Adrenal gland (tissue), 12 donors: ENCODE data around the gene MAP7D2. TPM values are rescaled to one million over a fixed set of nuclear protein-coding genes. Genes with fewer than 3 reads are reported as not detected.

Experiments
- DNase-seq, 7 donors: peaks; one replicate each; pipeline ENCODE4 v3.0.0-alpha.2; 2019 to 2020
- H3K27ac ChIP-seq, 5 donors: fragments of 200-600 bp; sonication (generic) in 4 of 5; 1 replicate in 3 of 5; 2 replicates in 2 of 5; pipeline versions ENCODE4 v1.5.1 to v1.8.0; 2016 to 2020; ENCODE audit warnings: mild to moderate bottlenecking in 1 of 5
- H3K27me3 ChIP-seq: fragments of 200-600 bp; 2 replicates; pipeline ENCODE4 v1.8.0; 2021
- H3K36me3 ChIP-seq, 2 donors: fragments of 200-600 bp; replicated peaks in 1 of 2; 1 replicate in 1 of 2; 2 replicates in 1 of 2; pipeline versions ENCODE4 v1.5.1 to v1.8.0; 2018 to 2022
- H3K4me1 ChIP-seq, 2 donors: fragments of 200-600 bp; replicated peaks in 1 of 2; 1 replicate in 1 of 2; 2 replicates in 1 of 2; pipeline versions ENCODE4 v1.5.1 to v1.8.0; 2018 to 2021
- H3K4me3 ChIP-seq, 4 donors: fragments of 200-600 bp; sonication (generic) in 3 of 4; one replicate each; pipeline ENCODE4 v1.5.1; 2016 to 2018
- H3K9me3 ChIP-seq, 3 donors: fragments of 200-600 bp; sonication (generic) in 1 of 3; replicated peaks in 1 of 3; 1 replicate in 2 of 3; 2 replicates in 1 of 3; pipeline versions ENCODE4 v1.5.1 to v1.8.0; 2016 to 2021
- POLR2A ChIP-seq, 2 donors: fragments of 450-650 bp; IDR thresholded peaks; one replicate each; pipeline ENCODE4 v1.6.1; 2017; ENCODE audit warnings: antibody characterized with exemption in 2 of 2, mild to moderate bottlenecking in 2 of 2, moderate library complexity in 1 of 2
- WGBS, 4 donors: extraction: QIAGEN DNeasy Blood & Tissue Kit in 2 of 4; methylation state at CpG; one replicate each; pipeline versions ENCODE4 v1.1.5 to v1.1.7; 2013 to 2017; 5-methylcytosine and 5-hydroxymethylcytosine counted together
- intact Hi-C, 2 donors: fragments of 100-400 bp; cut with DNase I; formaldehyde crosslinking; loops; one replicate each; pipeline versions ENCODE4 v1.14.1 to v1.15.0; 2022 to 2023
- polyA plus RNA-seq, 3 donors: library from polyadenylated mRNA; stranded (reverse); fragments of 200-250 nt in 2 of 3; fragments of 350-450 nt in 1 of 3; fragmentation: Illumina TruSeq in 1 of 3; extraction: RNeasy Lipid Tissue Mini Kit (QIAGEN cat#74804) in 1 of 3; gene quantifications; one replicate each; pipeline ENCODE4 v1.2.3, GENCODE V29; 2013 to 2014
- total RNA-seq, 9 donors: library from RNA; depleted of rRNA in 4 of 9; stranded (reverse); fragments of >200 nt in 4 of 9; fragments of 120-200 nt in 1 of 9; fragmentation: NEBNext Ultra II Directional in 1 of 9; extraction: Animal tissue kit (Norgen Biotek cat#: 25700) in 1 of 9; gene quantifications; one replicate each; pipeline versions ENCODE4 v1.1.0 to v1.2.4, GENCODE V29; 2013 to 2023
- TF ChIP-seq, protein P1 (sequence below), 6 experiments: fragments of 450-650 bp in 4 of 6; fragments of 200-600 bp in 2 of 6; sonication (generic) in 1 of 6; IDR thresholded peaks; 1 replicate in 5 of 6; 2 replicates in 1 of 6; pipeline versions ENCODE4 v1.5.1 to v1.8.0; 2016 to 2021; ENCODE audit warnings: antibody characterized with exemption in 6 of 6, mild to moderate bottlenecking in 2 of 6, moderate library complexity in 1 of 6
- donor health status: healthy with polysubstance abuse.
- donor health status: Bipolar disorder and iron deficiency.
- donor health status: DM: yes; HTN: yes; CAD: no.
- donor health status: DM: no; HTN: no; CAD: no.
- donor health status: DM: no; HTN: no; CAD: no.
- donor health status: DM: yes; HTN: yes; CAD: no.

The MAP7D2 gene
- total and polyA plus RNA-seq, 12 donors, result 0.25 to 6.0 (median 1.0) TPM

DNA sequence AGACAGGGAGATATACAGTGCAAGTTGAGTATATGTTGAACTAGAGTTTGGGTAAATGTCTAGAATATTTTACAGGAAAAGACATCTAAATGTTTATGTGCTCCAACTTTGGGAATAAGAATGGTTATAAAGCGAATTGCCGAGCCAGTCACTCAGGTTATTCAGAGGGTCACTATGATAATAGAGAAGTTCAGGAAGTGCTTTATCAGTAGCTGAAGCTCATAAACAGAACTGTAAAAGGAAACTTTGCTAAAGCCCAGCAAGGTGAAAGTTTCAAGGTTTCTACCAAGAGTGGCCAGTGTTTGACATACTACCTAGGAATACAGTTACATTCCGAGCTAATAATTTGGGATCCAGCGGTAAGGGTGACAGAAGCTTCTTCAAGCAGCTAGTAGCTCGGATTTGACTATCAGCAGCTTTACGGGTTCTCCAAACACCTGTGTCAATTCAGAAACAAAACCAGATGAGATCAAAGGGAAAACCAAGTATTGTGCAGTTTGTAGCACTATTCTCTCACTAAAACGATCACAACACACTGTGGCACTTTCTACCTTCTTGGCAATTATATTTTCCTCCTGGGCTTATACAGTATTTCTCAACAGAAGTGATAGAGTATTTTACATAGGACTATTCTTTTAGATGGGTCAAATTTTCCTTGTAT lies 108.6 kb downstream of the MAP7D2 start:
- TF ChIP-seq, protein P1, sequence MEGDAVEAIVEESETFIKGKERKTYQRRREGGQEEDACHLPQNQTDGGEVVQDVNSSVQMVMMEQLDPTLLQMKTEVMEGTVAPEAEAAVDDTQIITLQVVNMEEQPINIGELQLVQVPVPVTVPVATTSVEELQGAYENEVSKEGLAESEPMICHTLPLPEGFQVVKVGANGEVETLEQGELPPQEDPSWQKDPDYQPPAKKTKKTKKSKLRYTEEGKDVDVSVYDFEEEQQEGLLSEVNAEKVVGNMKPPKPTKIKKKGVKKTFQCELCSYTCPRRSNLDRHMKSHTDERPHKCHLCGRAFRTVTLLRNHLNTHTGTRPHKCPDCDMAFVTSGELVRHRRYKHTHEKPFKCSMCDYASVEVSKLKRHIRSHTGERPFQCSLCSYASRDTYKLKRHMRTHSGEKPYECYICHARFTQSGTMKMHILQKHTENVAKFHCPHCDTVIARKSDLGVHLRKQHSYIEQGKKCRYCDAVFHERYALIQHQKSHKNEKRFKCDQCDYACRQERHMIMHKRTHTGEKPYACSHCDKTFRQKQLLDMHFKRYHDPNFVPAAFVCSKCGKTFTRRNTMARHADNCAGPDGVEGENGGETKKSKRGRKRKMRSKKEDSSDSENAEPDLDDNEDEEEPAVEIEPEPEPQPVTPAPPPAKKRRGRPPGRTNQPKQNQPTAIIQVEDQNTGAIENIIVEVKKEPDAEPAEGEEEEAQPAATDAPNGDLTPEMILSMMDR (IDR thresholded peaks at IDR 0.05), result no peak
- no peak for TF ChIP-seq POLR2A (IDR thresholded peaks at IDR 0.05)
- no peak for DNase-seq
- H3K9me3 ChIP-seq, result no peaks in the 10 kb centered on the region
- 72 to 80% (median 76%) methylated on average over 6 to 7 of the region's 7 CpGs for WGBS, 4 donors
- H3K36me3 ChIP-seq, result no peaks in the 10 kb centered on the region
- peaks cover 7% of the 10 kb centered on the region for H3K27me3 ChIP-seq
- H3K4me1 ChIP-seq, result no peaks in the 10 kb centered on the region
- no peak overlapping the region for H3K27ac ChIP-seq
- no peak overlapping the region for H3K4me3 ChIP-seq
- intact Hi-C loops, result no loop called here

GRCh38 chrX:20005883-20006282 lies 110.8 kb downstream of the MAP7D2 start:
- WGBS, 4 donors, result 63 to 94% (median 84%) methylated on average over 1 to 2 of the region's 2 CpGs
- H3K27ac ChIP-seq, result no peak overlapping the region
- no peak overlapping the region for H3K4me3 ChIP-seq
- no peak for TF ChIP-seq POLR2A (IDR thresholded peaks at IDR 0.05)
- TF ChIP-seq, protein P1 (IDR thresholded peaks at IDR 0.05), result no peak
- no peaks in the 10 kb centered on the region for H3K4me1 ChIP-seq
- H3K27me3 ChIP-seq, result peaks cover 7% of the 10 kb centered on the region
- intact Hi-C loops, result no loop called here
- H3K9me3 ChIP-seq, result no peaks in the 10 kb centered on the region
- H3K36me3 ChIP-seq, result no peaks in the 10 kb centered on the region
- no peak for DNase-seq

DNA sequence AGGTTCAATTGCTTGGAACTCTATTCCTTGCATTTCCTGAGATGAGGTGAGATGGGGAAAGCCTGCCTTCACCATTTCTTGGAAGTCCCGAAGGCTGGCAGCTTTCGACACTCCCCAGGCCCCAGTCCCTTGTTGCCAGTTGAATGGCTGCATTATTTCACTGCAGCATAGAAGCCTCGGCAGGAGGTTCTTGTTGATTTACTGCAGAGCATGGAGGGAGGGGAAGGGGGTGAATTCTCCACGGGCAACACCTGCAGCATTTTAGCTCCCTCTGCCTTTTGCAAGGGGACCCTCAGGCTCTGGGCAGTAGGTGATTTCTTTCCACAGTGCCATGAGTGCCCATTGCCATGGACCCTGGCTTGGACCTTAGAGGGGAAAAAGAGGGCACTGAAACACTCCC lies 115.1 kb downstream of the MAP7D2 start:
- no peak for DNase-seq
- intact Hi-C loops, result no loop called here

DNA sequence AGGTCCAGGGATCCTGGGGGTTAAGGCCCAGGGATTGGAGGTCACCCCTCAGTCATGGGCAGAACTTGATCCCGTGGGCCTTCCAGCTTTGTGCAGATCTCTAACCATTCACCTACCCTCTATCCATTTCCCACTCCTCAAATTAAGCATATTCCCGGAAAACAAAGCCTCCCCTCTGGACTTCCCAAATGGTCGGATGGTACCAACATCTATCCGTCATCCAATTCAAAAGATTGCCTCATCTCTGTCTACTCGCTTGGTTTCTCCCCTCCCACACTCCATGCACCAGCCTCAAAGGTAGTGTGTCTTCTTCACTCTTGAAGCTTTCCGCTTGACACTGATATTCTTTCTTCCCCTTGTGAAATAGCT lies 125.4 kb downstream of the MAP7D2 start:
- intact Hi-C loops, result loop anchor here in 1 of 2 donors (5.0 kb wide), 1 partner anchor 89 kb away; no protein-coding TSS in a partner anchor

More for the DNA sequence above, 115.1 kb downstream of the MAP7D2 start:
- Histone ChIP-seq H3K4me3 (no peak overlapping the region), H3K9me3 (no peaks in the 10 kb centered on the region), H3K27me3 (peaks cover 7% of the 10 kb centered on the region), H3K4me1 (no peaks in the 10 kb centered on the region), H3K27ac (no peak overlapping the region), H3K36me3 (no peaks in the 10 kb centered on the region)
- WGBS, 4 donors, result 60 to 67% (median 64%) methylated on average over 4 of the region's 4 CpGs; no CpG with 5 or more reads in 1 of the 4 donors
- no peak for TF ChIP-seq POLR2A (IDR thresholded peaks at IDR 0.05)
- TF ChIP-seq, protein P1 (IDR thresholded peaks at IDR 0.05), result no peak

More for the DNA sequence above, 125.4 kb downstream of the MAP7D2 start:
- H3K9me3 ChIP-seq, result no peaks in the 10 kb centered on the region
- H3K36me3 ChIP-seq, result no peaks in the 10 kb centered on the region
- WGBS, 4 donors, result 44 to 79% (median 53%) methylated on average over 6 of the region's 6 CpGs
- peaks cover 6% of the 10 kb centered on the region for H3K27me3 ChIP-seq
- peak overlapping the region in 1 of 4 donors; percentile 85 for H3K4me3 ChIP-seq
- no peak for TF ChIP-seq POLR2A (IDR thresholded peaks at IDR 0.05)
- TF ChIP-seq, protein P1 (IDR thresholded peaks at IDR 0.05), result peak in 1 of 6 experiments; percentile 6
- H3K27ac ChIP-seq, result peak overlapping the region in 2 of 5 donors; percentile 47 to 95
- H3K4me1 ChIP-seq, result no peaks in the 10 kb centered on the region
- DNase-seq, result no peak
